A549 (cell line): ENCODE measurements around the gene CNTNAP2. TPM values are rescaled to one million over a fixed set of nuclear protein-coding genes. Genes with fewer than 3 reads are reported as not detected.

Source experiments
- ATAC-seq, 2 experiments: fragments of 200-7000 bp in 1 of 2; fragments of >200 bp in 1 of 2; cut with Nextera tagmentation in 1 of 2; cut with Tn5 transposase in 1 of 2; 3 replicates each; pipeline versions ENCODE4 v1.8.0 to v1.9.1; 2018 to 2020; ENCODE audit warnings: mild to moderate bottlenecking in 1 of 2, moderate library complexity in 1 of 2
- CTCF ChIA-PET: fragments of 300-600 bp; sonication (Branson Sonifier 250); formaldehyde crosslinking; extraction: SDS; loops from one replicate; lab custom pipeline; 2021; ENCODE audit warnings: antibody characterized with exemption, inconsistent platforms; lab: Yijun Ruan, JAX
- POLR2A ChIA-PET: fragments of 350-600 bp; formaldehyde crosslinking; extraction: SDS; loops from one replicate; lab custom pipeline; 2021; ENCODE audit warnings: antibody characterized with exemption, inconsistent platforms; lab: Yijun Ruan, JAX
- DNase-seq, 2 experiments: peaks; one replicate each; pipeline versions ENCODE4 v3.0.0 to v3.0.0-alpha.2; 2011 to 2016; ENCODE audit warnings: low read depth in 1 of 2, low spot score in 1 of 2
- FAIRE-seq: peaks from 2 replicates; lab custom pipeline; 2011; peaks lifted over from hg19 to GRCh38; lab: Jason Lieb, UNC
- H3K27ac ChIP-seq, 2 experiments: fragments of >200 bp; sonication (Bioruptor Twin); formaldehyde crosslinking; 3 replicates each; pipeline ENCODE4 v1.5.1; 2016 to 2017
- H3K4me1 ChIP-seq: fragments of >200 bp; sonication (Bioruptor Twin); formaldehyde crosslinking; 3 replicates; pipeline ENCODE4 v1.6.1; 2016
- H3K4me2 ChIP-seq: fragments of >200 bp; sonication (Bioruptor Twin); formaldehyde crosslinking; 3 replicates; pipeline ENCODE4 v1.6.1; 2016
- H3K4me3 ChIP-seq: fragments of >200 bp; sonication (Bioruptor Twin); formaldehyde crosslinking; 3 replicates; pipeline ENCODE4 v1.5.1; 2016
- H3K9me3 ChIP-seq: fragments of >200 bp; sonication (Bioruptor Twin); formaldehyde crosslinking; 3 replicates; pipeline ENCODE4 v1.6.1; 2016
- CEBPB ChIP-seq, 2 experiments: fragments of >200 bp in 1 of 2; sonication (Bioruptor Twin) in 1 of 2; formaldehyde crosslinking in 1 of 2; IDR thresholded peaks; 2 replicates each; pipeline ENCODE4 v1.6.1; 2012 to 2016
- CHD4 ChIP-seq: fragments of 200-600 bp; sonication (generic); IDR thresholded peaks from 2 replicates; pipeline ENCODE4 v1.6.1; 2016; ENCODE audit warnings: antibody characterized with exemption, mild to moderate bottlenecking, borderline replicate concordance
- EHF ChIP-seq: fragments of 250-450 bp; sonication (Bioruptor Pico); IDR thresholded peaks from 2 replicates; pipeline ENCODE4 v1.5.0; 2020; ENCODE audit warnings: mild to moderate bottlenecking
- EP300 ChIP-seq, 2 experiments: fragments of >200 bp; sonication (Bioruptor Twin); formaldehyde crosslinking; IDR thresholded peaks; 2 replicates in 1 of 2; 3 replicates in 1 of 2; pipeline ENCODE4 v1.6.1; 2016 to 2017
- FOSL2 ChIP-seq, 2 experiments: fragments of 450-650 bp in 1 of 2; fragments of >200 bp in 1 of 2; sonication (Bioruptor Twin) in 1 of 2; formaldehyde crosslinking; IDR thresholded peaks; 2 replicates each; pipeline versions ENCODE4 v1.5.0 to v1.6.1; 2016 to 2020; ENCODE audit warnings: mild to moderate bottlenecking in 1 of 2, moderate library complexity in 1 of 2
- FOXS1 ChIP-seq: fragments of 250-450 bp; sonication (Bioruptor Pico); IDR thresholded peaks from 2 replicates; pipeline ENCODE4 v1.5.0; 2020; ENCODE audit warnings: mild to moderate bottlenecking, moderate library complexity
- GATA3 ChIP-seq: IDR thresholded peaks from 2 replicates; pipeline ENCODE4 v1.6.1; 2012; ENCODE audit warnings: borderline replicate concordance
- HDAC2 ChIP-seq: fragments of 200-600 bp; sonication (generic); IDR thresholded peaks from 2 replicates; pipeline ENCODE4 v1.6.1; 2016
- HMGXB4 ChIP-seq: fragments of 250-450 bp; sonication (Bioruptor Pico); IDR thresholded peaks from 2 replicates; pipeline ENCODE4 v1.5.0; 2021; ENCODE audit warnings: mild to moderate bottlenecking, moderate library complexity, borderline replicate concordance
- HOXA7 ChIP-seq: fragments of 250-450 bp; sonication (Bioruptor Pico); IDR thresholded peaks from 2 replicates; pipeline ENCODE4 v1.5.0; 2020; ENCODE audit warnings: mild to moderate bottlenecking, moderate library complexity
- HOXB13 ChIP-seq: fragments of 250-450 bp; sonication (Bioruptor Pico); IDR thresholded peaks from 2 replicates; pipeline ENCODE4 v1.5.0; 2020; ENCODE audit warnings: low read depth, mild to moderate bottlenecking, moderate library complexity
- HOXB5 ChIP-seq: fragments of 250-450 bp; sonication (Bioruptor Pico); IDR thresholded peaks from 2 replicates; pipeline ENCODE4 v1.5.0; 2020; ENCODE audit warnings: mild to moderate bottlenecking, moderate library complexity
- JUN ChIP-seq, 2 experiments: fragments of >200 bp; sonication (Bioruptor Twin); formaldehyde crosslinking; IDR thresholded peaks; 2 replicates in 1 of 2; 3 replicates in 1 of 2; pipeline ENCODE4 v1.6.1; 2016 to 2017
- KDM5A ChIP-seq: fragments of 200-600 bp; sonication (generic); IDR thresholded peaks from 2 replicates; pipeline ENCODE4 v1.6.1; 2016; ENCODE audit warnings: antibody characterized with exemption, mild to moderate bottlenecking
- MAZ ChIP-seq: fragments of 150-350 bp; IDR thresholded peaks from 2 replicates; pipeline ENCODE4 v1.6.1; 2014; ENCODE audit warnings: antibody characterized with exemption, low read depth, low read length, borderline replicate concordance
- MYC ChIP-seq: IDR thresholded peaks from 2 replicates; pipeline ENCODE4 v1.6.1; 2012; ENCODE audit warnings: mild to moderate bottlenecking, inconsistent platforms, low read length, improper control_type of control experiment, borderline replicate concordance
- PHF8 ChIP-seq: fragments of 200-600 bp; sonication (generic); IDR thresholded peaks from 2 replicates; pipeline ENCODE4 v1.6.1; 2016; ENCODE audit warnings: low read depth, mild to moderate bottlenecking, antibody characterized with exemption, moderate library complexity, borderline replicate concordance
- POLR2A ChIP-seq: IDR thresholded peaks from 2 replicates; pipeline ENCODE4 v1.6.1; 2012; ENCODE audit warnings: mild to moderate bottlenecking, low read length
- POLR2AphosphoS2 ChIP-seq: conservative IDR thresholded peaks from 2 replicates; pipeline ENCODE4 v1.6.1; 2012; ENCODE audit warnings: low read length, improper control_type of control experiment, inconsistent platforms
- RAD21 ChIP-seq, 2 experiments: fragments of >200 bp in 1 of 2; sonication (Bioruptor Twin) in 1 of 2; formaldehyde crosslinking in 1 of 2; IDR thresholded peaks in 1 of 2; conservative IDR thresholded peaks in 1 of 2; 2 replicates in 1 of 2; 3 replicates in 1 of 2; pipeline ENCODE4 v1.6.1; 2012 to 2018; ENCODE audit warnings: inconsistent platforms in 1 of 2
- RARB ChIP-seq: fragments of 250-450 bp; sonication (Bioruptor Pico); IDR thresholded peaks from 2 replicates; pipeline ENCODE4 v1.8.0; 2021; ENCODE audit warnings: mild to moderate bottlenecking, moderate library complexity
- RNF2 ChIP-seq: fragments of 200-600 bp; sonication (generic); IDR thresholded peaks from 2 replicates; pipeline ENCODE4 v1.6.1; 2016; ENCODE audit warnings: low read depth, mild to moderate bottlenecking, antibody characterized with exemption, moderate library complexity, borderline replicate concordance
- SREBF2 ChIP-seq: fragments of 450-650 bp; IDR thresholded peaks from 2 replicates; pipeline ENCODE4 v1.6.1; 2014; ENCODE audit warnings: mild to moderate bottlenecking, moderate library complexity
- ZC3H11A ChIP-seq: fragments of 450-650 bp; IDR thresholded peaks from 2 replicates; pipeline ENCODE4 v1.6.1; 2014; ENCODE audit warnings: antibody characterized with exemption, mild to moderate bottlenecking
- ZFP36 ChIP-seq: fragments of 450-650 bp; IDR thresholded peaks from 2 replicates; pipeline ENCODE4 v1.6.1; 2014; ENCODE audit warnings: borderline replicate concordance; ENCODE audit not compliant: partially characterized antibody
- ZSCAN20 ChIP-seq: fragments of 250-450 bp; sonication (Bioruptor Pico); IDR thresholded peaks from 2 replicates; pipeline ENCODE4 v1.8.0; 2022; ENCODE audit warnings: mild to moderate bottlenecking, moderate library complexity
- WGBS: methylation state at CpG from one replicate; pipeline ENCODE4 v1.1.6; 2017; ENCODE audit errors: missing lambda C conversion rate; 5-methylcytosine and 5-hydroxymethylcytosine counted together
- polyA plus RNA-seq, 4 experiments: library from polyadenylated mRNA; depleted of rRNA in 3 of 4; stranded (reverse); fragments of >200 nt; fragmentation: RNase III in 1 of 4; extraction: RNeasy Plus Mini Kit Qiagen cat#74134 plus additional on column Dnase treatment in 1 of 4; gene quantifications; 2 replicates in 3 of 4; 3 replicates in 1 of 4; pipeline ENCODE4 v1.2.3, GENCODE V29; 2011 to 2017

Gene CNTNAP2
- polyA plus RNA-seq, 2 of the 4 experiments (the other 2 are of a cell fraction) = 0.05 to 0.13 TPM

GRCh38 chr7:146874722-146875121, 758.1 kb downstream of the CNTNAP2 start:
- Histone ChIP-seq H3K9me3 (peaks cover 2% of the 10 kb centered on the region; the same call in 1 of the 3 replicates), H3K27ac (no peak overlapping the region), H3K4me3 (no peak overlapping the region), H3K4me2 (no peak overlapping the region), H3K4me1 (no peaks in the 10 kb centered on the region)
- DNase-seq (no peak), ATAC-seq (no peak), FAIRE-seq (no peak)
- WGBS = 20% methylated on average over 4 of the region's 4 CpGs
- ChIA-PET POLR2A (no interaction called here), CTCF (no interaction called here)
- TF ChIP-seq POLR2AphosphoS2 = no peak
- no peak for TF ChIP-seq EP300 (IDR thresholded peaks at IDR 0.05)
- no peak for TF ChIP-seq MYC
- no peak for TF ChIP-seq HMGXB4 (CRISPR knock-in tag)
- no peak for TF ChIP-seq FOSL2 (IDR thresholded peaks at IDR 0.05)
- TF ChIP-seq FOSL2 (CRISPR knock-in tag; IDR thresholded peaks at IDR 0.05) = no peak

GRCh38 chr7:146875237-146875785, 758.7 kb downstream of the CNTNAP2 start:
- no peak for DNase-seq
- 22% methylated on average over 3 of the region's 3 CpGs for WGBS
- no peak overlapping the region for H3K27ac ChIP-seq
- POLR2A ChIA-PET = no interaction called here
- peaks cover 2% of the 10 kb centered on the region; the same call in 1 of the 3 replicates for H3K9me3 ChIP-seq
- FAIRE-seq = no peak
- no peak overlapping the region for H3K4me3 ChIP-seq
- no peaks in the 10 kb centered on the region for H3K4me1 ChIP-seq
- no peak for ATAC-seq
- H3K4me2 ChIP-seq = no peak overlapping the region
- TF ChIP-seq FOSL2 (IDR thresholded peaks at IDR 0.05) (no peak), FOSL2 (CRISPR knock-in tag; IDR thresholded peaks at IDR 0.05) (no peak), ZC3H11A (no peak)
- TF ChIP-seq, all 56 proteins: peak for 0
- CTCF ChIA-PET = no interaction called here

- no peak for ATAC-seq
- FAIRE-seq = no peak
- H3K4me3 ChIP-seq = no peak overlapping the region
- ChIA-PET CTCF (no interaction called here), POLR2A (no interaction called here)
- no peak overlapping the region for H3K27ac ChIP-seq
- TF ChIP-seq CEBPB (IDR thresholded peaks at IDR 0.05) (no peak), GATA3 (no peak), ZSCAN20 (CRISPR knock-in tag) (no peak), HDAC2 (no peak), MAZ (no peak), RAD21 (conservative IDR thresholded peaks at IDR 0.05 in 1 of 2, IDR thresholded peaks at IDR 0.05 in 1 of 2) (no peak), SREBF2 (no peak), RARB (CRISPR knock-in tag) (no peak), HOXB13 (CRISPR knock-in tag) (no peak), HOXB5 (CRISPR knock-in tag) (no peak), HOXA7 (CRISPR knock-in tag) (no peak), KDM5A (no peak), MYC (no peak)
- DNase-seq = no peak
- peaks cover 2% of the 10 kb centered on the region; the same call in 1 of the 3 replicates for H3K9me3 ChIP-seq
- no peaks in the 10 kb centered on the region for H3K4me1 ChIP-seq
- H3K4me2 ChIP-seq = no peak overlapping the region
- 4% methylated on average over 2 of the region's 2 CpGs for WGBS
These were observed 759.4 kb downstream of the CNTNAP2 start for GRCh38 chr7:146875981-146876380.

- Histone ChIP-seq H3K4me3 (no peak overlapping the region), H3K4me1 (no peaks in the 10 kb centered on the region), H3K27ac (no peak overlapping the region), H3K4me2 (no peak overlapping the region), H3K9me3 (peaks cover 2% of the 10 kb centered on the region; the same call in 1 of the 3 replicates)
- CTCF ChIA-PET = no interaction called here
- DNase-seq (no peak), ATAC-seq (no peak), FAIRE-seq (no peak)
- TF ChIP-seq MYC (no peak), ZC3H11A (no peak), CHD4 (no peak), PHF8 (no peak), ZFP36 (no peak), EHF (CRISPR knock-in tag) (no peak), JUN (IDR thresholded peaks at IDR 0.05) (no peak), RNF2 (no peak), HOXB13 (CRISPR knock-in tag) (no peak), FOSL2 (IDR thresholded peaks at IDR 0.05) (no peak), FOSL2 (CRISPR knock-in tag; IDR thresholded peaks at IDR 0.05) (no peak), FOXS1 (CRISPR knock-in tag) (no peak), POLR2A (no peak)
- 3% methylated on average over 3 of the region's 3 CpGs for WGBS
- POLR2A ChIA-PET = no interaction called here
These were observed 759.8 kb downstream of the CNTNAP2 start for GRCh38 chr7:146876411-146876810.
